Ovary (tissue), 9 donors: ENCODE data around the gene BUD23. TPM values are rescaled to one million over a fixed set of nuclear protein-coding genes. Genes with fewer than 3 reads are reported as not detected.

ENCODE experiments used
- DNase-seq, 5 donors: peaks; one replicate each; pipeline ENCODE4 v3.0.0-alpha.2; 2019 to 2020
- H3K27ac ChIP-seq, 2 donors: fragments of 200-600 bp; one replicate each; pipeline versions ENCODE4 v1.5.1 to v1.8.0; 2019 to 2022
- H3K27me3 ChIP-seq: fragments of 200-600 bp; one replicate; pipeline ENCODE4 v1.8.0; 2022
- H3K36me3 ChIP-seq: fragments of 200-600 bp; sonication (generic); one replicate; pipeline ENCODE4 v1.5.1; 2019
- H3K4me1 ChIP-seq: one replicate; pipeline ENCODE4 v1.8.1; 2013; ENCODE audit warnings: mild to moderate bottlenecking, moderate library complexity; ENCODE audit not compliant: insufficient read depth
- H3K4me3 ChIP-seq: fragments of 200-600 bp; sonication (generic); one replicate; pipeline ENCODE4 v1.5.1; 2017
- H3K9me3 ChIP-seq, 2 donors: fragments of 200-600 bp in 1 of 2; sonication (generic) in 1 of 2; one replicate each; pipeline versions ENCODE4 v1.5.1 to v1.8.1; 2013 to 2019; ENCODE audit warnings: mild to moderate bottlenecking in 1 of 2, moderate library complexity in 1 of 2
- EP300 ChIP-seq: sonication (generic); formaldehyde crosslinking; IDR thresholded peaks from one replicate; pipeline ENCODE4 v1.6.1; 2017; ENCODE audit warnings: antibody characterized with exemption
- POLR2A ChIP-seq: fragments of 450-650 bp; IDR thresholded peaks from one replicate; pipeline ENCODE4 v1.6.1; 2017; ENCODE audit warnings: antibody characterized with exemption, mild to moderate bottlenecking, moderate library complexity
- WGBS, 3 donors: extraction: QIAGEN DNeasy Blood & Tissue Kit in 1 of 3; methylation state at CpG; one replicate each; pipeline versions ENCODE4 v1.1.5 to v1.1.7; 2013 to 2017; 5-methylcytosine and 5-hydroxymethylcytosine counted together
- intact Hi-C, 4 donors: fragments of 100-400 bp; cut with DNase I; formaldehyde crosslinking; loops; one replicate each; pipeline versions ENCODE4 v1.11.0 to v1.15.1; 2022 to 2023
- polyA plus RNA-seq, 2 donors: library from polyadenylated mRNA; stranded (reverse); fragments of 200-250 nt in 1 of 2; fragments of 350-450 nt in 1 of 2; fragmentation: Illumina TruSeq in 1 of 2; extraction: RNeasy Lipid Tissue Mini Kit (QIAGEN cat#74804) in 1 of 2; gene quantifications; one replicate each; pipeline ENCODE4 v1.2.3, GENCODE V29; 2013 to 2014
- total RNA-seq, 7 donors: library from RNA; depleted of rRNA in 2 of 7; stranded (reverse); fragments of >200 nt in 2 of 7; fragmentation: NEBNext Ultra II Directional in 3 of 7; extraction: Animal tissue kit (Norgen Biotek cat#: 25700) in 3 of 7; gene quantifications; one replicate each; pipeline versions ENCODE4 v1.1.0 to v1.2.4, GENCODE V29; 2016 to 2023
- TF ChIP-seq, protein P1 (sequence below), 3 donors: fragments of 450-650 bp in 2 of 3; fragments of 200-600 bp in 1 of 3; IDR thresholded peaks; one replicate each; pipeline versions ENCODE4 v1.5.1 to v1.8.0; 2016 to 2022; ENCODE audit warnings: antibody characterized with exemption in 3 of 3, mild to moderate bottlenecking in 1 of 3
- donor health status: DM: no; HTN: no; CAD: no; lungs with moderate emphysema.
- donor health status: DM: no; HTN: no; CAD: no.
- donor health status: Bipolar disorder and iron deficiency.
- donor health status: DM: yes; HTN: yes; CAD: no.
- donor health status: DM: no; HTN: no; CAD: no.
- donor health status: DM: yes; HTN: yes; CAD: no.

BUD23 gene
- total and polyA plus RNA-seq, 9 donors, result 19.8 to 62.9 (median 52.3) TPM

DNA sequence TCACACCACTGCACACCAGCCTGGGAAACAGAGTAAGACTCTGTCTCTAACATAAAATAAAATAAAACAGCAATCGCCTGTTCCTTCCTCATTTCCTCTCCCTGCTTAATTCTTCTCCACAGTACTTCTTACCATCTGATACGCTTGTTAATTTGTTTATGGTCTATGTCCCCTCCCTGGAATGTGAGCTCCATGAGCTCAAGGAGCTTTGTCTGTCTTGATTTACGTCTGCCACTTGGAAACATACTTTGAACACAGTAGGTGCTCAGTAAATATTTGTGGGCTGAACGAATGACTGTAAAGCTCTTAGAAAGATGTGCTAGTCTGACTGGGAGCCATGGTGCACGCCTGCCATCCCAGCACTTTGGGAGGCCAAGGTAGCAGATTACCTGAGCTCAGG, 45.2 kb downstream of the BUD23 start:
- Histone ChIP-seq H3K9me3 (no peaks in the 10 kb centered on the region), H3K4me1 (no peaks in the 10 kb centered on the region), H3K27me3 (no peaks in the 10 kb centered on the region), H3K27ac (no peak overlapping the region), H3K4me3 (no peak overlapping the region), H3K36me3 (no peaks in the 10 kb centered on the region)
- TF ChIP-seq, protein P1, sequence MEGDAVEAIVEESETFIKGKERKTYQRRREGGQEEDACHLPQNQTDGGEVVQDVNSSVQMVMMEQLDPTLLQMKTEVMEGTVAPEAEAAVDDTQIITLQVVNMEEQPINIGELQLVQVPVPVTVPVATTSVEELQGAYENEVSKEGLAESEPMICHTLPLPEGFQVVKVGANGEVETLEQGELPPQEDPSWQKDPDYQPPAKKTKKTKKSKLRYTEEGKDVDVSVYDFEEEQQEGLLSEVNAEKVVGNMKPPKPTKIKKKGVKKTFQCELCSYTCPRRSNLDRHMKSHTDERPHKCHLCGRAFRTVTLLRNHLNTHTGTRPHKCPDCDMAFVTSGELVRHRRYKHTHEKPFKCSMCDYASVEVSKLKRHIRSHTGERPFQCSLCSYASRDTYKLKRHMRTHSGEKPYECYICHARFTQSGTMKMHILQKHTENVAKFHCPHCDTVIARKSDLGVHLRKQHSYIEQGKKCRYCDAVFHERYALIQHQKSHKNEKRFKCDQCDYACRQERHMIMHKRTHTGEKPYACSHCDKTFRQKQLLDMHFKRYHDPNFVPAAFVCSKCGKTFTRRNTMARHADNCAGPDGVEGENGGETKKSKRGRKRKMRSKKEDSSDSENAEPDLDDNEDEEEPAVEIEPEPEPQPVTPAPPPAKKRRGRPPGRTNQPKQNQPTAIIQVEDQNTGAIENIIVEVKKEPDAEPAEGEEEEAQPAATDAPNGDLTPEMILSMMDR (IDR thresholded peaks at IDR 0.05), result no peak
- no peak for TF ChIP-seq POLR2A
- no peak for TF ChIP-seq EP300
- WGBS, 3 donors, result 42 to 51% (median 46%) methylated on average over 5 of the region's 5 CpGs
- intact Hi-C loops, result loop anchor here in 3 of 4 donors (5.0 to 10.0 kb wide), 2 partner anchors 64 to 121 kb away; partner anchors contain the start of gene VPS37D (in 1 of the 3)
- DNase-seq, result no peak

- Histone ChIP-seq H3K27ac (no peak overlapping the region), H3K4me3 (no peak overlapping the region), H3K9me3 (no peaks in the 10 kb centered on the region), H3K27me3 (no peaks in the 10 kb centered on the region), H3K4me1 (no peaks in the 10 kb centered on the region), H3K36me3 (no peaks in the 10 kb centered on the region)
- 39 to 42% (median 41%) methylated on average over 3 of the region's 3 CpGs for WGBS, 3 donors
- DNase-seq, result no peak
- TF ChIP-seq, protein P1 (IDR thresholded peaks at IDR 0.05), result no peak
- TF ChIP-seq POLR2A, result no peak
- TF ChIP-seq EP300, result no peak
- intact Hi-C loops, result loop anchor here in 2 of 4 donors (10.0 kb wide), 2 partner anchors 114 to 124 kb away; partner anchors contain the start of gene METTL27 (in 1 of the 2)
Observed at GRCh38 chr7:73730485-73730884, 47.1 kb downstream of the BUD23 start.

GRCh38 chr7:73732397-73732796, 49.0 kb downstream of the BUD23 start:
- no peaks in the 10 kb centered on the region for H3K27me3 ChIP-seq
- H3K9me3 ChIP-seq, result no peaks in the 10 kb centered on the region
- no peaks in the 10 kb centered on the region for H3K36me3 ChIP-seq
- 62 to 81% (median 79%) methylated on average over 2 of the region's 2 CpGs for WGBS, 3 donors
- TF ChIP-seq, protein P1 (IDR thresholded peaks at IDR 0.05), result no peak
- no peak for TF ChIP-seq EP300
- no peak for TF ChIP-seq POLR2A
- intact Hi-C loops, result loop anchor here in 2 of 4 donors (10.0 kb wide), 2 partner anchors 112 to 122 kb away; partner anchors contain the start of gene METTL27 (in 1 of the 2)
- no peak for DNase-seq
- H3K4me1 ChIP-seq, result no peaks in the 10 kb centered on the region
- H3K4me3 ChIP-seq, result no peak overlapping the region
- no peak overlapping the region for H3K27ac ChIP-seq

DNA sequence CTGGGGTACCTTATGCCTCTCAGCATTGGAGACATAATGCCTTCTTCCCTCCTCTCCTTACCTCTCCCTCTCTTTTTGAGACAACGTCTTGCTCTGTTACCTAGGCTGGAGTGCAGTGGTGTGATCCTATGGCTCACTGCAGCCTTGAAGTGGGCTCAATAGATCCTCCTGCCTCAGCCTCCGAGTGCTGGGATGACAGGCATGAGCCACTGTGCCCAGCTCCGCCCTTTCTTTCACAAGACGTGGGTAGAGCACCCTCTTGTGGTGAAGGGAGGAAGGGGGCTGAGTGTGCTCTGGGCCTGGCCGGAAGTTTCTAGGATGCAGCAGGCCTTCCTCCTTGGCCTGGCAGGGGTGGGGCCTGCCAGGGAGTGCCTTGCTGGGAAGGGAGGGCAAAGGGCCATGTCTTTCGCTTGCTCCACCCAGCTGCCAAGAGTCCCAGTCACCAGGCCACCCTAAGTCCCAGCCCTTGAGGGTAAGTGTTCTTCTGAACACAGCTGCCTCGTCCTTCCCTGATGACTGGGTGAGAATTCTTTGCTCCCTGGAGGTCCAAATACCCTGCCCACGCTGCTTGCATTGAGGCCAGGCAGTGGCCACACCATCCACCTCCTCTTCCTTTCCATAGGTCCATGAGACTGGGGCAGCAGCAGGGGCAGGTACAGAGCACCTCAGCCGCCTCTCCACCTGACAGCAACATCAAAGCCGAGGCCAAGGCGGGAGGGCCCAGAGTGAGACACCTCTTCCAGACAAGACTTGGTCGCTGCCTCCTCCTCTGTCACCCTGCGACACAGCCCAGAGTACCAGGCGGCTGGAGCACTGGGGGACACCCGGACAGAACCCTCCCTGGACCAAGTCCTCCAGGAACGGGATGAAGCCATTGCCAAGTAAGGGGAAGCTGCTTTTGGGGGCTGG, 51.5 kb downstream of the BUD23 start:
- no peak overlapping the region for H3K4me3 ChIP-seq
- H3K36me3 ChIP-seq, result no peaks in the 10 kb centered on the region
- peaks cover 6% of the 10 kb centered on the region for H3K4me1 ChIP-seq
- no peak overlapping the region for H3K27ac ChIP-seq
- no peaks in the 10 kb centered on the region for H3K9me3 ChIP-seq
- TF ChIP-seq, protein P1 (IDR thresholded peaks at IDR 0.05), result peak in 2 of 3 donors; percentile 30 to 56
- TF ChIP-seq EP300, result no peak
- intact Hi-C loops, result loop anchor here in 2 of 4 donors (10.0 kb wide), 2 partner anchors 110 to 120 kb away; partner anchors contain the start of gene METTL27 (in 1 of the 2)
- peak in 3 of 5 donors; percentile 47 to 70 (median 64) for DNase-seq
- no peaks in the 10 kb centered on the region for H3K27me3 ChIP-seq
- WGBS, 3 donors, result 59 to 69% (median 66%) methylated on average over 16 of the region's 16 CpGs
